ENCODE results near the gene PRKAA2. TPM values are rescaled to one million over a fixed set of nuclear protein-coding genes. Genes with fewer than 3 reads are reported as not detected.

Gene PRKAA2
- total and polyA plus RNA-seq, 8 donors, result 0.93 to 15.4 (median 5.8) TPM

GRCh38 chr1:56647106-56647505 is 2.0 kb downstream of the PRKAA2 start:
- 42 to 73% (median 57%) methylated on average over 1 of the region's 1 CpG for WGBS, 5 donors
- TF ChIP-seq, protein P1, sequence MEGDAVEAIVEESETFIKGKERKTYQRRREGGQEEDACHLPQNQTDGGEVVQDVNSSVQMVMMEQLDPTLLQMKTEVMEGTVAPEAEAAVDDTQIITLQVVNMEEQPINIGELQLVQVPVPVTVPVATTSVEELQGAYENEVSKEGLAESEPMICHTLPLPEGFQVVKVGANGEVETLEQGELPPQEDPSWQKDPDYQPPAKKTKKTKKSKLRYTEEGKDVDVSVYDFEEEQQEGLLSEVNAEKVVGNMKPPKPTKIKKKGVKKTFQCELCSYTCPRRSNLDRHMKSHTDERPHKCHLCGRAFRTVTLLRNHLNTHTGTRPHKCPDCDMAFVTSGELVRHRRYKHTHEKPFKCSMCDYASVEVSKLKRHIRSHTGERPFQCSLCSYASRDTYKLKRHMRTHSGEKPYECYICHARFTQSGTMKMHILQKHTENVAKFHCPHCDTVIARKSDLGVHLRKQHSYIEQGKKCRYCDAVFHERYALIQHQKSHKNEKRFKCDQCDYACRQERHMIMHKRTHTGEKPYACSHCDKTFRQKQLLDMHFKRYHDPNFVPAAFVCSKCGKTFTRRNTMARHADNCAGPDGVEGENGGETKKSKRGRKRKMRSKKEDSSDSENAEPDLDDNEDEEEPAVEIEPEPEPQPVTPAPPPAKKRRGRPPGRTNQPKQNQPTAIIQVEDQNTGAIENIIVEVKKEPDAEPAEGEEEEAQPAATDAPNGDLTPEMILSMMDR (IDR thresholded peaks at IDR 0.05), result no peak
- TF ChIP-seq EP300 (IDR thresholded peaks at IDR 0.05) (no peak), POLR2AphosphoS5 (IDR thresholded peaks at IDR 0.05) (no peak), POLR2A (IDR thresholded peaks at IDR 0.05) (no peak)
- H3K4me1 ChIP-seq, result peaks cover 5 to 34% (median 18%) of the 10 kb centered on the region in 4 donors
- H3K36me3 ChIP-seq, result no peaks in the 10 kb centered on the region
- no peak overlapping the region for H3K4me3 ChIP-seq
- H3K9me3 ChIP-seq, result no peaks in the 10 kb centered on the region
- intact Hi-C loops (cut with DNase I; ENCODE audit: low total_unique reads), result no loop called here
- DNase-seq, result no peak
- no peak overlapping the region for H3K27ac ChIP-seq
- peaks cover 0 to 18% (median 9%) of the 10 kb centered on the region in 3 donors for H3K27me3 ChIP-seq

DNA sequence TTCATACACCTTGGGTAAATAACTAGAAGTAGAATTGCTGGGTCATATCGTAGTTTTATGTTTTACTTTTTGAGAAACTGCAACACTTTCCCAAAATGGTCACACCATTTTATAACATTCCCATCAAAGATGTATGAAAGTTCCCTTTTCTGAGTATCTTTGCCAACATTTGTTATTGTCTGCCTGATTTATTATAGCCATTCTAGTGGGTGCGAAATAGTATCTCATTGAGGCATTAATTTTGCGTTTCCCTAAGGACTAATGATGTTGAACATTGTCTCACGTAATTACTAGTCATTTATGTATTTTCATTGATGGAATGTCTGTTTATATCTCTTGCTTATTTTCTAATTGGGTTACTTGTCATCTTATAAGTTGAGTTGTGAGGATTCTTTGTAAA is 3.4 kb downstream of the PRKAA2 start:
- intact Hi-C loops (cut with DNase I; ENCODE audit: low total_unique reads), result no loop called here
- no peak overlapping the region for H3K27ac ChIP-seq
- DNase-seq, result no peak
- TF ChIP-seq POLR2A (IDR thresholded peaks at IDR 0.05), result no peak
- no peak for TF ChIP-seq EP300 (IDR thresholded peaks at IDR 0.05)
- TF ChIP-seq, protein P1 (IDR thresholded peaks at IDR 0.05), result no peak
- TF ChIP-seq POLR2AphosphoS5 (IDR thresholded peaks at IDR 0.05), result no peak
- no peaks in the 10 kb centered on the region for H3K9me3 ChIP-seq
- 69 to 82% (median 74%) methylated on average over 4 of the region's 4 CpGs for WGBS, 5 donors
- H3K4me3 ChIP-seq, result no peak overlapping the region
- H3K27me3 ChIP-seq, result peaks cover 0 to 18% (median 9%) of the 10 kb centered on the region in 3 donors
- peaks cover 5 to 34% (median 20%) of the 10 kb centered on the region in 4 donors for H3K4me1 ChIP-seq
- no peaks in the 10 kb centered on the region for H3K36me3 ChIP-seq

GRCh38 chr1:56654126-56654923 is 9.2 kb downstream of the PRKAA2 start:
- Histone ChIP-seq H3K27ac (no peak overlapping the region), H3K36me3 (no peaks in the 10 kb centered on the region), H3K4me1 (peaks cover 0 to 12% (median 2%) of the 10 kb centered on the region in 4 donors), H3K27me3 (no peaks in the 10 kb centered on the region), H3K4me3 (no peak overlapping the region), H3K9me3 (peaks cover 4 to 14% (median 8%) of the 10 kb centered on the region in 4 donors)
- DNase-seq, result no peak
- 24 to 58% (median 37%) methylated on average over 1 of the region's 1 CpG for WGBS, 5 donors
- intact Hi-C loops (cut with DNase I; ENCODE audit: low total_unique reads), result no loop called here
- no peak for TF ChIP-seq POLR2AphosphoS5 (IDR thresholded peaks at IDR 0.05)
- TF ChIP-seq POLR2A (IDR thresholded peaks at IDR 0.05), result no peak
- TF ChIP-seq EP300 (IDR thresholded peaks at IDR 0.05), result no peak
- TF ChIP-seq, protein P1 (IDR thresholded peaks at IDR 0.05), result no peak

GRCh38 chr1:56655991-56656613 is 11.0 kb downstream of the PRKAA2 start:
- no peak overlapping the region for H3K4me3 ChIP-seq
- no peaks in the 10 kb centered on the region for H3K27me3 ChIP-seq
- no peaks in the 10 kb centered on the region for H3K36me3 ChIP-seq
- H3K9me3 ChIP-seq, result peaks cover 4 to 14% (median 8%) of the 10 kb centered on the region in 4 donors
- WGBS, 5 donors, result 90 to 100% (median 93%) methylated on average over 1 of the region's 1 CpG
- H3K27ac ChIP-seq, result no peak overlapping the region
- peaks cover 0 to 12% (median 2%) of the 10 kb centered on the region in 4 donors for H3K4me1 ChIP-seq
- intact Hi-C loops (cut with DNase I; ENCODE audit: low total_unique reads), result no loop called here
- DNase-seq, result no peak
- TF ChIP-seq, protein P1 (IDR thresholded peaks at IDR 0.05), result no peak
- no peak for TF ChIP-seq POLR2AphosphoS5 (IDR thresholded peaks at IDR 0.05)
- TF ChIP-seq POLR2A (IDR thresholded peaks at IDR 0.05), result no peak
- TF ChIP-seq EP300 (IDR thresholded peaks at IDR 0.05), result no peak
